NCI-H1092 treated with DMSO at 0.1 percent for 48 hours (cell line): Measurements from ENCODE around the gene KIF1A.

ENCODE experiments used
- DNase-seq: peaks from one replicate; lab custom pipeline; 2025; lab: John Stamatoyannopoulos, UW

The KIF1A gene

DNA sequence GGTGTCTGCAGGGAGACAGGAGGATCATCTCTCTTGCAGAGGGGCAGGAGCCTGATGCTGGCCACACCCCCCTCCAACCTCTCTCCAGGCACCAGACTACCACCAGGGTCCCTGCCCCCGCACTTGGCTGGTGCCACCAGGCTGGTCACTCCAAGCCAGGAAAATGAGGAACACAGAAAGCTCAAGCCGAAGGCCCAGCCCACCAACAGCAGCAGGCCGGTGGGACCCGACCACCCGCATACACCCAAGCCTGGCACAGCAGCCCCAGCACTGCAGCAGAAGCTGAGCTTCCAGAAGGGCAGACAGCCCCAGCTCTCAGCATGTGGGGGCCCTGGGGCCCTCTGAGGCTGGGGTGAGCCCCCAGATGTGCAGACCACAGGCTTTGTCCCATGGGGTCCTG is 52.7 kb downstream of the KIF1A start:
- no peak for DNase-seq

DNA sequence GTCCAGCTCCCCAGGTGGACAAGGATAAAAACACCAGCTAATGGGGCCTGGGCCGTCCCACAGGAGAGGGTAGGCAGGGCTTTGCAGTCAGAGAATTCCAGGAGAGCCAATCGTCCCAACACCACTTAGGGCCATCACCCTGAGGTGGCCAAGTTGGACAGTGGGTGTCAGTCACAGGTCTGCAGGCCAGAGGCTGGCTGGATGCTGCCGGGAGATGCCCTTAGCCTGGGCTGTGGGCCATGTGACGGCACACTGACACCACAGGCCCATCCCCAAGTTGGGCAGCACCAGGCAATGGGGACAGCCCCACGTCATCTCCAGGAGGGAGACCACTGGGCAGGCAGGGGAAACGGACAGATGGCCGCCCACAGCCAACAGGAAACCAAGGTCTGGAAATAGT is 53.9 kb downstream of the KIF1A start:
- DNase-seq, result no peak

DNA sequence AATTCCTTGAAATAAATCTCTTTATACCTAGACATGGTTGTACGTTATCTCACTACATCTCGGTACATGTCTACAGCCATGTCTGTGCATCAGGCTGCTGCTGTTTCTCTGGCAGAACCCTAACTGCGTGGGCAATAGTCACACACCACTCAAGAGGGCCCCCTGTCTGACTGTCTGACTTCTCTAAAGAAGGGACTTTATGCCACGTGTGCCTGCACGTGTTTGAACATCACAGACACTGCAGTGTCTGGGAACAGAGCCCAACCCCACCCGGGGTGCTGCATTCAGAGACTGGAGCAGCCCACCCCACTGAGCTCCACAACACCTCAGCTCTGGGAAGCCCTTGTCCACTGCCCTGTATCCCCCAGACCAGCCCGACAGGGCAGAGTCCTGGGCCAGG is 55.0 kb downstream of the KIF1A start:
- no peak for DNase-seq

DNA sequence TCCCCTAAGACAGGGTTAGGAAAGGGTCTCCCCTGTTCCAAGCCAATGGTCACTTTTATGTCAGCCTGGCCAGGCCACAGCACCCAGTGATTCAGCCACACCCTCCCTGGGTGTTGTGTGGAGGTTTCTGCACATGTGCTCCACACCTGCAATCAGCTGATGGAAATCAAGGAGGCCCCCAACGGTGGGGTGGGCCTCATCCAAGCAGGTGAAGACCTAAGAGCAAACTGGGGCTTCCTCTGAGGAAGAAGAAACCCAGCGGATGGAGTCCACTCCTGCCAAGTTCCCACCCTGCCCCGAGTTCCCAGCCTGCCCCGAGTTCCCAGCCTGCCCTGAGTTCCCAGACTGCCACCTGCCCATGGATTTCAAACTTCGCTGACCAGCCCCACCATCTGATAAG is 55.4 kb downstream of the KIF1A start:
- no peak for DNase-seq

DNA sequence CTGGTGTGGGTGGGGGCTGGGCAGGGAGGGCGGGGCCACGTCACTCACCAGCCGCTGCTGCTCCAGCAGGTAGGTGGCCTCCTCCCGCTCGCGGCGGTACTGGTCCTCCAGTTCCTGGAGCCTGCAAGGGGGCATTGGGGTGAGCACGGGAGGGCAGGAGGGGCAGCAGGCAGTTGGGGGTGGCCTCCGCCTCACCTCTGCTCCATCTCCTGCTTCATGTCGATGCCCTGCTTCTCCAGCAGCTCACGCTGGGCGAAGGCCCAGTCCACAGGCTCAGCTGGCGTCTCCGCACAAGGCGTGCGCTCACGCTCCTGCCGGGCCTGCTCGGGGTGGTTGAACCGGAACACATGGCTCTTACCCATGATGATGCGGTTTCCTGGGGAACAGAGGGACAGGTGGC is 57.0 kb downstream of the KIF1A start:
- no peak for DNase-seq

DNA sequence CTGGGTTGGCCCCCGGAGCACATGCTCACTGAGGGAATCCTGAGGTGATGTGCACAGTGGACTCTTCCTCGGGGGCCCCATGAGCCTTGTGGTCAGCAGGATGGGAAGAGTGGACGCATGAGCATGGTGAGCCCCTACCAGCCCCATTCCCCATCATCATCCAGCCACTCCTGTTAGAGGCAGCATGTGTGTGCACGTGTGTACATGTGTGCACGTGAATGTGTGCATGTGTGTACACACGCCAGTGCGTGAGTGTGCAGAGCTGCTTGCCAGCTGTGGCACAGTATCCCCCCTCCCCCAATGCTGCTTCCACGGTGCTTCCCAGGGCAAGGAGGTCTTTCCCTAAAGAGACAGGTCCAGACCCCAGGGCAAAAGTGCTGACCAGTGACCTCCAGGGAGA is 57.8 kb downstream of the KIF1A start:
- no peak for DNase-seq

DNA sequence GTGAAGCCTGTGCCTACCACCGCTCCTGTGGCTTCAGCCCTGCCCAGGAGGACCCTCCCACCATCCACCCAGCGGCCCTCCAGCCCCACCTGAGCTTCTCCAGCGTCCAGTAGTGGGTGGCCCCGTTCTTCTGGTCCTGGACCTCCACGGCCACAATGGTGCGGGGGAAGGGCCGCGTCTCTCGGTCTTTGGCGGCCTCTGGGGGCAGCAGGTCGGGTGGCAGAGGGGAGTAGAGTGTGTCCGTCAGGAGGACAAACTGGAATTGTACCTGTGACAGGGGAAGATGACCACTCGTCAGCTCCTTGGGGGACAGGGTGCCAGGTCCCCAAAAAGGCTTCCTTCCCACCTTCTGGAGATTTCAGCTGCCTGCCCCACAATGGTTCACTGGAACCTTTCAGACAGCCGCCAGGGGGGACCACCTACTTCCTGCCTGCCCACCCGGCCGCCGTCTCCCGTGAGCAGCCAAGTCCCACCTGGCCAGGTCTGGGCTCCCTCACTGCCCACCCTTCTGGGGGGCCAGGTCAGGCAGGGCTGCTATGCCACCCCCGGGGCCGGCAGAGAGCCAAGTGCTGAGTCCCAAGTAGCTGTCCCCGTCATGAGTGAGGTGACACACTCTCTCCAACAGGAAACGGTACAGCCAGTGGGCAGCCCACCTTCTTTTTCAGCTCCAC is 59.3 kb downstream of the KIF1A start:
- DNase-seq, result no peak

DNA sequence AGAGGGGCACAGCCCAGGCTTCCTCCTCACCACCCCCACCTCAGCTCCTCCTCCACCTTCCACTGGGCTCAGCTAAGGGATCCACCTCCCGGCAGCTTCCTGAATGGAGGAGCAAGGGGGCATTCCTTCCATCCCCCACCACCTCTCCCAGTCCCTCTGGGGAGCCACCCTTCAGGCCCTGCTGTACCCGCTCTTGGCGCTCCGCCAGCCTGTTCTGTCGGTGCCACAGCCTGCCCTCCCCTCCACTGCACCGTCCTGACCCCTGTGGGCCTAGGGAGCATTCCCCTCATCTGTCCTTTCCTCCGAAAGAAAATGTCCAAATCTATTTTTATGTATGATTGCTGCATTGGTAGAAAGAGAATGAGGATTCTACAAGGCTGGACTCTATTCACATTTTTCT is 59.9 kb downstream of the KIF1A start:
- no peak for DNase-seq

DNA sequence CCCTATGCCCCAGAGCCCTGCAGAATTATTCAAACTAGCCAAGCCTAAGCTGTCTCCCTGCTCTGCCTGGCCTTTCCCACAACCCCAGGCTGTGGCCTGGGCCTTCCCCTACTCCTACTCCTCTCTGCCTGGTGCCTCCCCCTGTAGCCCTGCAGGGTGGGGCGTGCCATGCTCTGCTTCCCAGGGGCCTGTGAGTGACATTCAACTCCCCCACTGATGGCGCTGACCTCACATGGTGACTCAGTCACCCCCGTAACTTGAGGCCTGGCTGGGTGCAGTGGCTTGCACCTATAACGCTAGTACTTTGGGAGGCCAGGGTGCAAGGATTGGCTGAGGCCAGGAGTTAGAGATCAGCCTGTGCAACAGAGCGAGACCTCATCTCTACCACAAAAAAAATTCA is 60.6 kb downstream of the KIF1A start:
- DNase-seq, result no peak

DNA sequence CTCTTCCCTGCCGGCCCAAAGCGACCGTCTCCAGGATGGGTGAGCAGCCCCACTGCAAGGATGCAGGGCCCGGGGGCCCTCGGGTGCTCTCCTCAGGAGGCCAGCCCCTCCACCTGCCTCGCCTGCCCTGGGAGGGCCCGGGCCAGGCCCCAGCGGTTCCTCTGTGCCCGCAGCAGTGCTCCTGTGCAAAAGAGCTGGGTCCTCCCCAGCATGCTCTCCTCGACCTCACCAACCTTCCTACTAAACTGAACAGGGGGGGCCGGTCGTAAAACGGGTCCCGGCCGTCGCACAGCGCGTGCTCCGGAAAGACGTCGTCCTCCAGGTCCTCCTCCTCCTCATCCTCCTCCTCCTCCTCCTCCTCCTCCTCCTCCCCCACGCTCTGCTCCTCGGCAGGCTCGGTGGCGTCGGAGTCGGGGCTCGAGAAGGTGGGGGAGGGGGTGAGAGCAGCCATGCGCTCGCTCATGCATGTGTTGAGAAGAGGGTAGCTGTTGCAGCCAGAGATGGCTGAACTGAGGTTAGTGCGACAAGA is 62.9 kb downstream of the KIF1A start:
- DNase-seq, result no peak

DNA sequence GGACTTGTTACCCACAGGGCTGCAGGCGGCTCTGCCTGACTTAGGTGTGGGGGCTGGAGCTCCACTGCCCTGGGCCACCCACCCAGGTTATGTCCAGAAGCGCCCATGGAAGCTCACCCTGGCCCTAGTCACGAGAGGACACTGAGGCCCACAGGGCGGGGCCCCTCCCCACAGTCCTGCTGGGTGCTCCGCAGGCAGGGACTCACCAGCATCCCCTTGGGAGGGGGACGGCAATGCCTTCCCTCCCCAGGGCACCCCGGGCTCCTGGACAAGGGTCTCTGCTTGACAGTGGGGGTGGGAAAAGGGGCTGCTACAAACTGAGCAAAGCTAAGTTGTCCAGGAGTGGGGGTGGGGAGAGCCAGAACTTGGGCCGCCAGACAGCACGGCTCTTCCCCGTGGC is 67.8 kb downstream of the KIF1A start:
- no peak for DNase-seq

DNA sequence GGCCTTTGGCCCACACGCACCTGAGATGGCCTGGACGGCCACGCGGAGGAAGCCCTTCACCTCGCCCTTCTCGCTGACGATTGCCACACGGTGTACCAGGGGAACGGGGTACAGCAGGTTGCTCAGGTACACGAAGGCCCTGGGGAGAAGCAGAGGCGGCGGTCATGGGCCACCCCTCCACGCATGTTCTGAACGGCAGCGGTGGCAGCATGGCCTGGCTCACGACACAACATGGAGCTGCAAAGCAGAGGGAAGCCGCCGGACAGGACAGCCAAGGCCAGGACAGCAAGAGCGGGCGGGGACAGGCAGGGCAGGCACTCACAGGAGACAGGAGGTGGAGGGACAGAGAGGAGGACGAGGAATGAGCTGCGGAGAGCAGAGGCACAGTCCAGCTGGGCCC is 69.6 kb downstream of the KIF1A start:
- DNase-seq, result no peak

DNA sequence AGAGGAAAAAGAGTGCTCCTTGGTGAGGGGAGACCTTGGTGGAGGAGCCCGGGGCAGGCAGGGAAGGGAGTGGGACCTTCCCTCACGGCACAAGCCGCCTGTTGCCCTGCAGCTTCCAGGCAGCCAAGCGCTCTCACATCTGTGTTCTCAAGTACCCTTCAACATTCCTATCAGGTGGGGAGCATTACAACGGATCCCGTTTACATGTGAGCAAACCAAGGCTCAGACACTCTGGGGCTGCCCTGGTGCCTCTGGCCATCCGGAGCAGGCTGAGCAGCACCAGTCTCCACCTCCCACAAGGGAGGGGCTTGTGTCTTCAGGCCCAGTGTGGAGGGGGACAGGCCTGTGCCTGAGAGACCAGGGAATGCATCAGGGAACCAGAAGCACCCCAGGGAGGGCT is 70.5 kb downstream of the KIF1A start:
- no peak for DNase-seq

DNA sequence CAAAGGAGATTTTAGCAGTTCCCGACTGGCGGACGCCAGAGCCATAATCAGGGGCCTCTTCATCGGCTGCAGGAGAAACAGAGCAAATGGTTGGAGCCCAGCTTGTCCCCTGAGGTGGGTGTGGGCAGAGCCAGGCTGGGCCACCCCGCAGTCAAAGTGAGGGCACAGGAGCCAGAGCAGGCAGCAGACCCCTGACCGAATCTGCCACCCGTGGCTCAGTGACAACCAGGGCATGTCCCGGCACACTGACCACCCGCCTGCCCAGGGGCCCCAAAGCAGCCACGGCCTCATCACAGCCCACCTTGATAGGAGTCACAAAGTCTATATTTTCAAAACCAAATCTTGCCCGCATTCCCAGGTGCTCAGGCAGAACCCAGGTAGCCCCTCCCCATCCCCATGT is 72.8 kb downstream of the KIF1A start:
- no peak for DNase-seq

DNA sequence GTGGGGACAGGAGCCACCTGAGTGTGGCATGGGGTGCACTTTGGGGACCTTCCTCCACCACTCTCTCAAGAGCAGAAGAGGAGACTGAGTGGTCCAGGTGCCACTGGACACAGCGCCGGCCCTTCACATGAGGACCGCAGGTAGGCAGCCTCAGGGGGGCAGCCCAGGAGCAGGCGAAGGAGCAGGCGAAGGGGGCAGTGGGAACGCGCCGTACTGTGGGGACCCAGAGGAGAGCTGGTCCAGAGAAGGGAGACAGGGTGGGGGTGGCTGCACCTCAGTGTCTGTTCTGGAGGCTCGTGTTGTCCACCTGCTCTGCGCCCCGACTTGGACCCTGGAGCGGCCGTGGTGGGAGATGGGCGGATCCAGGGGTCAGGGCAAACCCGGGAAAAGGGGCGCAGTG is 73.3 kb downstream of the KIF1A start:
- DNase-seq, result no peak

DNA sequence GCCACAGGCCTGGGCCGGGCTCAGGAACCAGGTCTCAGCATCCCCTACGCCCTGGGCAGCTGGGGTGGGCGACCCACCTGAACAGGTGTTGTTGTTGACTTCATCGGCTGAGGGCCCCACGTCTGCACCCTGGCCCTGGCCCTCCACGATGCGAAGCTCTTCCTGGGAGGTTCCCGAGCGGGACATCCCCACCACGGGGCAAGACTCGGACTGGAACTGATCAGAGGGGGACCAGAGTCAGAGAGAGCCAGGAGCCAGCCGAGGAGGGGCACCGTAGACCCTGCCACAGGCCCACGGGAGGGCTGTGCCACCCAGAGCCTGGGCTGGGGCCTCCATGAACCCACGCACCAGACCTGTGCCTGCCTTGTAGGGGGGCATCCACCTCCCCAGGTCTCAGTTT is 74.1 kb downstream of the KIF1A start:
- DNase-seq, result no peak

DNA sequence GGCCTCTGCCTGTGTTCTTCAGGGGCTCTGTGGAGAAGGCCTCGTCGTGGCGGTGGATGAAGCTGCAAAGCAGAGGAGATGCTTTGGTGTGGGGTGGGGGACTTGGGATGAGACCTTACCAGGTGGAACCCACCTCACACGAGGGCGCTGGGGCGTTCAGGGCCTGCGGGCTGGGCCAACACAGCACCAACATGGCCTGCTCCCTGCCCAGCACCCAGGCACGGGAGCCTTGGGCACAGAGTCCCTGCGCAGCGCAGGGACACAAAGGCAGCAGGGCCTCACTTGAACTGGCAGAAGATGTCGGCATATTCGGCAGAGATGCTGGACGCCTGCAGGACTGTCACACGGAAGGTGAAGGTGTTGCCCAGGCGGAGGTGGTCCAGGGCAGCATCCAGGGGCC is 74.6 kb downstream of the KIF1A start:
- DNase-seq, result no peak

DNA sequence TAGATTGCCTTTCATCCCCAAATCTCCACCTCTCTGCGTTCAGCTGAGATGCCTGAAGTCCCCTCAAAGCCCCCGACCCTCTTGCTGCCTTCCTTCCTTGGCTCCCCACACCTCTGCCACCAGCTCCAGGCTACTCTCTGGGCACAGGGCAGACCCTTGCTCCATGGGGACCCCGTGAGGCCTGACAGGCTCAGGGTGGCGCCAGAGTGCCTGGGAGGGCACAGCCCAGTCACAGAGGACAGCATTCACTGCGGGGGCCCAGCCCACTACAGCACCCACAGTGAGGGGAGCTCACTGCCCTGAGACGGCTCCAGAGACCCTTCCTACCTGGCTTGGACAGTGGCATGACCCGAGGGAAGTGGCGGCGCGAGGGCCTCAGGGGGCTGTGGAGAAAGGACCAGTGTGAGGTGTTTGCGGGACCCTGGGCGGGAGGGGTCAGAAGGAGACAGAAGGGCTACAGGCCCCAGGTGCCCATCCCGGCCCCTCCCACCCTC is 77.4 kb downstream of the KIF1A start:
- DNase-seq, result no peak

DNA sequence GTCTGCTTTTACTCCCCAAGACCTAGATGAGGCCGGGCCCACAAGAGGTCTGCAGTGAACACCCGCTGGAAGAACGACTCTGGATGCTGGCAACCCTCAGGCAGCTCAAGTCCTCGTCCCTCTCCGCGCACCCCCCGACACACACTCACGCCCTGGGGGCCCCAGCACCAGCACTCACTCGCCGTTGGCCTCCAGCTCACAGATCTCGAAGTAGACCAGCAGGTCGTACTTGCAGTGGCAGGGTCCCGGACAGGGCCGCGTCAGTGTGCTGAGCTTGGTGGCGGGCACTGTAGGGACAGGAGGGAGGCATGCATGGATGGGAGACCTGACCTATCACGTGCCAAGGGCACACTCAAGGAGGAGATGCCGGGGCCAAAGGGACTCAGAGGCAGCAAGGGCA is 78.9 kb downstream of the KIF1A start:
- no peak for DNase-seq

DNA sequence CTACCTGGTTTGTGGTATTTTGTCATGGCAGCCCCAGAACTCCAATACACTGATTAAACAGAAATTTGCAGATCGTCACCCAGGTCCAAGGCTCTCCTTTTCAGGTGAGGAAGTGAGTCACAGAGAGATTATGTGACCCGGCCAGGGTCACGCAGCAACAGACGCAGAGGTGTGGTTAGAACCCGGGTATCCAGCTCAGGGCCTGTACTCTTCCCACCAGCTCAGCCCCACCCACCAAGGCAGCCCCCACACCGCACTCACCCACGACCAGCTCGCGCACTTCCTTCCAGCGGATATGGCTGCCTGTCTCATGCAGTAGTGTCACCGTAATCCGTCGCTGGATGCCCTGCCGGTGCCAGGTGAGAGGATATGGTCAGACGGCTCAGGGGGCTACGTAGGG is 80.2 kb downstream of the KIF1A start:
- DNase-seq, result no peak

DNA sequence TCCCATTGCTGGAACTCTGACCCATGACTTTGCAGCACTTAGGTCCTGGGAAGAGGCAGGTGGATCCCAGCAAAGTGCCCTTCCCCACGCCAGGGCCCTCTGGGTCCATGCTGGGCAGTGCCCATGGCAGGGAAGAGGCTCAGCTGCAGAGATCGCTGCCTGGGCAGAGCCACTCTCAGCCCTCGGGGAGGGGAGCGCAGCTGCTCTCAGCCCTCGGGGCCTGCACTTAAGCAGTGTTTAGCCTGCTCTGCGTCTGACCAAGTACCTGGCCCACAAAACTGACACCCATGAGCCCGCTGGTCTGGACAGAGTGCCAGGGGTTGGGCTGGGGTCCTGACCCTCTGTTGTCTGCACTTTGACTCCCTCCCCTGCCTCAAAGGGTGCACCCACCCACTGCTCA is 82.1 kb downstream of the KIF1A start:
- DNase-seq, result no peak

DNA sequence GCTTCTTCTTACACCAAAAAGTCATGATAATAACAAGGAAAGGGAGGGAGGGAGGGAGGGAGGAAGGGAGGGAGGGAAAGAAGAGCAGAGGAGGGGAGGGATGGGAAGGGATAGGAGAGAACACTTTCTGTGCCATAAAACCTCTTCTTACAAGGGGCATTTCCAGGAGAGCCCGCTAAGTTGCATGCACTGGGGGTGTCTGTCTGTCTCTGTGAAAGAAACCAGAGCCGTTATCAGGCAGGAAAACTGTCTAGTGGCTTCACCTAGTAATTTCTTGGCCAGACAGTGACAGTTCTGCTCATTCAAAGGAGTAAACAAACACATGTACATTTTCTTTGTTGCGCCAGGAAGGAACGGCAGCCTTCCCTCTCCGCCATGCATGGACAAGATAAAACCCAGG is 82.5 kb downstream of the KIF1A start:
- no peak for DNase-seq

DNA sequence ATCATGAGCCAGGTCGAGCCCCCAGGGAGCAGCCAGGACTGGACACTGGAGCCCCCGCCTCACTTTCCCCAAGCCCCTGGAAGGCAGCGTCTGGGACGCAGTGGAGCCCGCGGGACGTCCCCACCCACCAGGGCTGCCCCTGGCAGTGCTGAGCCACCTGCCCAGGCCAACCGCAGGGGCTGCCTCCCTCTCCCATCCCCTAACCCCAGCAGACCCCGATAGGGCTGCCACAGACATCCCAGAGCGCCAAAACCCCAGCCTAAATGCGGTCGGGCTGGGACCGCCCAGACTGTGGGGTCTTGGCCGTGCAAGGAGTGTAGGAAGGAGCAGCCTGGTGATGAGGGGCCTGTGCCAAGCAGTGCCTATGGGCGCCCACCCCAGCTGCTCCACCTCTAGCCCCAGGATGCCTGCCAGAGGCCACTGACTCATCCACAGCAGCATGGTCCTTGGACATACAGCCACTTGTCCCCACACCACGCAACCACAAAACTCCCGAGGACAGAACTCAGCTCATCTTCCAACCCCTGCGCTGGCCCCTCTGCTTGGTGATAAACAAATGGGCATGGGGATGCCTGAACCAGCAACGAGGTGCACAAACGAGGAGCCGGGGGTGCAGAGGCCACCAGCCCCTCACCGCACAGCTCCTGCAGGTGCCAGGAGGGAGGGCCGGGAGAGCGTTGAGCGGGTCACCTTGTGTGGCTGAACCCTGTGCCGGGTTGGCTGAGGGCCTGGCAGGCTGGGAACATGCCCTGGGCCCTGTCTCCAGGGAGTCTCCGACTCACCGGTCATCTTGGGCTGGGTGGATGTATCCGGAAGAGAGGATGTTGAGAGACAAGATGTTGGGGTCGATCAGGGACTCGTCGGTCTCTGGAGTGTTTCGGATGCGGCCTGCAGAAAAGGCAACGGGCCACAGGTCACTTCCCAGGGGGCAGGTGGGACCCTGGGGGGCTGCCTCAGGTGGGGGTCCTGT is 83.5 kb downstream of the KIF1A start:
- DNase-seq, result no peak
